Adrenal gland (tissue), 5 donors: ENCODE data around the gene RPUSD4.

ENCODE experiments used
- POLR2A ChIP-seq, 2 donors: fragments of 450-650 bp; IDR thresholded peaks; one replicate each; pipeline ENCODE4 v1.6.1; 2017; ENCODE audit warnings: antibody characterized with exemption in 2 of 2, mild to moderate bottlenecking in 2 of 2, moderate library complexity in 1 of 2
- TF ChIP-seq, protein P1 (sequence below), 6 experiments: fragments of 450-650 bp in 4 of 6; fragments of 200-600 bp in 2 of 6; sonication (generic) in 1 of 6; IDR thresholded peaks; 1 replicate in 5 of 6; 2 replicates in 1 of 6; pipeline versions ENCODE4 v1.5.1 to v1.8.0; 2016 to 2021; ENCODE audit warnings: antibody characterized with exemption in 6 of 6, mild to moderate bottlenecking in 2 of 6, moderate library complexity in 1 of 6
- donor health status: DM: no; HTN: no; CAD: no.

DNA sequence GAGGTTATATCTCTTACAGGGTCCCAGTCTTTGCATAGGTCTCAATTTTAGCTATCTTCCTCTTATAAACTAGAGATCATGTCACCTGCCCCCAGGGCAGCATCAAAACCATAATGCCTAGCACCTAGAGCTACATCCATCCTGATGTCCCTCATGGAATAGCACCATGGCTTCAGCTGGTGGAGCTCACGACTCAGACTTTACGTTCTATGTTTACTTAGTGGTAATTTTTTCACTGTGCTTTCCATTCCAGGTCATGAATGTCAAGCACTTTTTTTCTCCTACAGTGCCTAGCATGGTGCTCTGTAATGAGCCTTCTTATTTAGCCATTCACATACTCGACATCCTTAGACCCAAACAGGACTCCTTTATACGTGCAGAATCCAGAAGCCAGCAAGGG is 58.4 kb downstream of the RPUSD4 start:
- TF ChIP-seq, protein P1, sequence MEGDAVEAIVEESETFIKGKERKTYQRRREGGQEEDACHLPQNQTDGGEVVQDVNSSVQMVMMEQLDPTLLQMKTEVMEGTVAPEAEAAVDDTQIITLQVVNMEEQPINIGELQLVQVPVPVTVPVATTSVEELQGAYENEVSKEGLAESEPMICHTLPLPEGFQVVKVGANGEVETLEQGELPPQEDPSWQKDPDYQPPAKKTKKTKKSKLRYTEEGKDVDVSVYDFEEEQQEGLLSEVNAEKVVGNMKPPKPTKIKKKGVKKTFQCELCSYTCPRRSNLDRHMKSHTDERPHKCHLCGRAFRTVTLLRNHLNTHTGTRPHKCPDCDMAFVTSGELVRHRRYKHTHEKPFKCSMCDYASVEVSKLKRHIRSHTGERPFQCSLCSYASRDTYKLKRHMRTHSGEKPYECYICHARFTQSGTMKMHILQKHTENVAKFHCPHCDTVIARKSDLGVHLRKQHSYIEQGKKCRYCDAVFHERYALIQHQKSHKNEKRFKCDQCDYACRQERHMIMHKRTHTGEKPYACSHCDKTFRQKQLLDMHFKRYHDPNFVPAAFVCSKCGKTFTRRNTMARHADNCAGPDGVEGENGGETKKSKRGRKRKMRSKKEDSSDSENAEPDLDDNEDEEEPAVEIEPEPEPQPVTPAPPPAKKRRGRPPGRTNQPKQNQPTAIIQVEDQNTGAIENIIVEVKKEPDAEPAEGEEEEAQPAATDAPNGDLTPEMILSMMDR (IDR thresholded peaks at IDR 0.05), result no peak
- no peak for TF ChIP-seq POLR2A (IDR thresholded peaks at IDR 0.05)
